ENCODE measurements around the gene PKNOX2.

- TF ChIP-seq CTCF (conservative IDR thresholded peaks at IDR 0.05) (no peak), ZFX (IDR thresholded peaks at IDR 0.05) (no peak)
Measured at GRCh38 chr11:125357551-125357950, 193.0 kb downstream of the PKNOX2 start.

All from C4-2B (cell line).